ENCODE data around the gene ATAT1.

GRCh38 chr6:30611150-30611855 is 15.4 kb upstream of the ATAT1 start:
- TF ChIP-seq CTCF (IDR thresholded peaks at IDR 0.05) (no peak), POLR2A (IDR thresholded peaks at IDR 0.05) (no peak)

Data from adrenal gland (tissue), 5 donors.